Hepatocyte (in vitro differentiated cells): ENCODE results near the gene FXYD5.

Source experiments
- CTCF ChIP-seq: fragments of 200-600 bp; sonication (generic); IDR thresholded peaks from 2 replicates; pipeline ENCODE4 v1.5.1; 2016; ENCODE audit warnings: antibody characterized with exemption, mild to moderate bottlenecking; ENCODE audit not compliant: poor library complexity
- EZH2phosphoT487 ChIP-seq: fragments of 200-600 bp; sonication (generic); IDR thresholded peaks from one replicate; pipeline ENCODE4 v1.6.1; 2018; ENCODE audit warnings: antibody characterized with exemption, mild to moderate bottlenecking, low read depth, moderate library complexity; ENCODE audit not compliant: unreplicated experiment, severe bottlenecking

DNA sequence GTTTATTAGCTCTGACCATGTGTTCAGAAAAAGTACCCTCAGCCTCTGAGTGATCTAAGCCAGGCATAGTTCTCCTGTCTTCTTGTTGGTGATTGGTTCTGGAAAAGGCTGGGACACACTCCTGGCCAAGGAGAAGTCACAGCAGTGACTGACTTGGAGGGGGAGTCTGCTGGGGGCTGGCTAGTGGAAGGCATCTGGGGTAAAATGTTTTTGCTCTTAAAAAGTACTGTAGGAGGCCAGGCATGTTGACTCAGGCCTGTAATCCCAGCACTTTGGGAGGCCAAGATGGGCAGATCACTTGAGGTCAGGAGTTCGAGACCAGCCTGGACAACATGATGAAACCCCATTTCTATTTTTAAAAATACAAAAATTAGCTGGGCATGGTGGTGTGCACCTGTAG lies 52.3 kb downstream of the FXYD5 start:
- TF ChIP-seq CTCF, result no peak
- no peak for TF ChIP-seq EZH2phosphoT487
